Left ventricle myocardium inferior (tissue), 1 donor: ENCODE results near the gene PSEN1. TPM values are rescaled to one million over a fixed set of nuclear protein-coding genes. Genes with fewer than 3 reads are reported as not detected.

Source experiments
- DNase-seq: peaks from one replicate; pipeline ENCODE4 v3.0.0-alpha.2; 2020
- H3K27ac ChIP-seq: fragments of 200-600 bp; replicated peaks from 2 replicates; pipeline ENCODE4 v1.8.0; 2021
- H3K27me3 ChIP-seq: fragments of 200-600 bp; 2 replicates; pipeline ENCODE4 v1.8.0; 2021; ENCODE audit warnings: low read depth
- H3K36me3 ChIP-seq: fragments of 200-600 bp; 2 replicates; pipeline ENCODE4 v1.8.0; 2021
- H3K4me1 ChIP-seq: fragments of 200-600 bp; 2 replicates; pipeline ENCODE4 v1.8.0; 2021
- H3K4me3 ChIP-seq: fragments of 200-600 bp; 2 replicates; pipeline ENCODE4 v1.8.0; 2021; ENCODE audit warnings: mild to moderate bottlenecking, moderate library complexity
- H3K9me3 ChIP-seq: fragments of 200-600 bp; replicated peaks from 2 replicates; pipeline ENCODE4 v1.8.0; 2021
- intact Hi-C: fragments of 100-400 bp; cut with micrococcal nuclease; formaldehyde crosslinking; loops from one replicate; pipeline ENCODE4 v1.11.0; 2022
- total RNA-seq: library from RNA; stranded (reverse); fragmentation: NEBNext Ultra II Directional; extraction: Animal tissue kit (Norgen Biotek cat#: 25700); gene quantifications from one replicate; pipeline ENCODE4 v1.2.1, GENCODE V29; 2021
- TF ChIP-seq, protein P1 (sequence below): fragments of 200-600 bp; IDR thresholded peaks from 2 replicates; pipeline ENCODE4 v1.8.0; 2021; ENCODE audit warnings: antibody characterized with exemption, mild to moderate bottlenecking, borderline replicate concordance
- donor health status: DM: no; HTN: yes; CAD: no; lungs with severe emphysema.

Gene PSEN1
- total RNA-seq, 1 donor from 2014 or later: 25.2 TPM

DNA sequence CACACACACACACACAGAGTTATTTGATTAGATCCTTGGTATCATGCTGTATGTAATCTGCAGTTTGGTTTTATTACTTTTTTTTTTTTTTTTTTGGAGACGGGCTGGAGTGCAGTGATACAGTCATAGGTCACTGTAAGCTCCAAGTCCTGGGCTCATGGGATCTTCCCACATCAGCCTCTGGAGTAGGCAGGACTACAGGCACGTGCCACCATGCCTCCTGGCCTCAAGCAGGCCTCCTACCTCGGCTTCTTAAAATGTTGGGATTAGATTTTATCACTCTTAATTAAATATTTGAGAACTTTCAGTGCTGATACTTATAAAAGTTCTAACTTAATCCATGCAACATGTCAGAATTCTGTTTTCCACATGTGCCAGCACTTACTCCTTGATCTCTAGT is 31.3 kb upstream of the PSEN1 start:
- TF ChIP-seq, protein P1, sequence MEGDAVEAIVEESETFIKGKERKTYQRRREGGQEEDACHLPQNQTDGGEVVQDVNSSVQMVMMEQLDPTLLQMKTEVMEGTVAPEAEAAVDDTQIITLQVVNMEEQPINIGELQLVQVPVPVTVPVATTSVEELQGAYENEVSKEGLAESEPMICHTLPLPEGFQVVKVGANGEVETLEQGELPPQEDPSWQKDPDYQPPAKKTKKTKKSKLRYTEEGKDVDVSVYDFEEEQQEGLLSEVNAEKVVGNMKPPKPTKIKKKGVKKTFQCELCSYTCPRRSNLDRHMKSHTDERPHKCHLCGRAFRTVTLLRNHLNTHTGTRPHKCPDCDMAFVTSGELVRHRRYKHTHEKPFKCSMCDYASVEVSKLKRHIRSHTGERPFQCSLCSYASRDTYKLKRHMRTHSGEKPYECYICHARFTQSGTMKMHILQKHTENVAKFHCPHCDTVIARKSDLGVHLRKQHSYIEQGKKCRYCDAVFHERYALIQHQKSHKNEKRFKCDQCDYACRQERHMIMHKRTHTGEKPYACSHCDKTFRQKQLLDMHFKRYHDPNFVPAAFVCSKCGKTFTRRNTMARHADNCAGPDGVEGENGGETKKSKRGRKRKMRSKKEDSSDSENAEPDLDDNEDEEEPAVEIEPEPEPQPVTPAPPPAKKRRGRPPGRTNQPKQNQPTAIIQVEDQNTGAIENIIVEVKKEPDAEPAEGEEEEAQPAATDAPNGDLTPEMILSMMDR: no peak
- no peaks in the 10 kb centered on the region for H3K9me3 ChIP-seq
- DNase-seq: no peak
- no peak overlapping the region for H3K27ac ChIP-seq
- H3K4me3 ChIP-seq: no peak overlapping the region
- no peaks in the 10 kb centered on the region for H3K4me1 ChIP-seq
- H3K36me3 ChIP-seq: peaks cover 97% of the 10 kb centered on the region
- intact Hi-C loops: no loop called here
- no peaks in the 10 kb centered on the region for H3K27me3 ChIP-seq

DNA sequence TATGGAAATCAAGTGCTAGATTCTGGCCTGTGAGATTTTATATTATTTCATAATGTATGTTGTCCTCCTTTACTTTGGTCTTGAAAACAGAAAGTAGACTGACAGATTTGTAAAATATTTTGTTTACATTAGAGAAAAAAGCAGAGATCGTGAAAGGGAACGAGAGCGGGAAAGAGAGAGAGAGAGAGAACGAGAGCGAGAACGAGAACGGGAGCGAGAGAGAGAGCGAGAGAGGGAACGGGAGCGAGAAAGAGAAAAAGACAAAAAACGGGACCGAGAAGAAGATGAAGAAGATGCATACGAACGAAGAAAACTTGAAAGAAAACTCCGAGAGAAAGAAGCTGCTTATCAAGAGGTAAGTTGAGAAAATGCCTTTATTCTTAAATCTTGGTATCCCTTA is 30.6 kb upstream of the PSEN1 start:
- Histone ChIP-seq H3K36me3 (peaks cover 97% of the 10 kb centered on the region), H3K27me3 (no peaks in the 10 kb centered on the region), H3K4me3 (no peak overlapping the region), H3K27ac (no peak overlapping the region), H3K9me3 (no peaks in the 10 kb centered on the region), H3K4me1 (no peaks in the 10 kb centered on the region)
- DNase-seq: no peak
- intact Hi-C loops: no loop called here
- TF ChIP-seq, protein P1: no peak

DNA sequence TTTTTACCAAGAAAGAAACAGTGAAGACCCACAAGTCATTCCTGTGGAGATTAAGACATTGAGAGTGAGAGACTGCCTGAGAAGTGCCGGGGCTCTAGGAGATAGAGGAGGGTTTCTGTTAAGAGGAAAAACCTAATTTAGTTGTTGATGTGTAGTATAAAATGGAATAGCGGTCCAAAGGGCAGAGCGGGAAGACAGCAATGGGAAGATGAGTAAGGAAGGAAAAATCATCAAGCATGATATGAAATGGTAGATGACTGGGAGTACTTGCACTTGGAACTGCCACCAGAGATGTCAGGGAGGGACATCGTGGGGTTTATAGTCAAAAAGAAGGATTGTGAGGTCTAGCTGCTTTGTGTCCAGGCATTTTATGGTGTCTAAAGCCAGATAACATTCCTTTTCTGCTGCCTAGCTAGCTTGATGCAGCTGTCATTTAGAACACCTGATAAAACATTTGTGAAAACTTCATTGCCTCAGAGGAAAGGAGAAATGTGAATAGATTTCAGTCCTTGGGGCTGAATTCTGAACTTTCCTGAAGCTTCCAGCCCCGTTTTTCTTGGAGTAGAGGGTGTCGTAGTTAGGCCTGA is 20.1 kb upstream of the PSEN1 start:
- Histone ChIP-seq H3K27me3 (no peaks in the 10 kb centered on the region), H3K27ac (no peak overlapping the region), H3K4me3 (no peak overlapping the region), H3K4me1 (peaks cover 11% of the 10 kb centered on the region), H3K36me3 (peaks cover 88% of the 10 kb centered on the region), H3K9me3 (no peaks in the 10 kb centered on the region)
- DNase-seq: no peak
- intact Hi-C loops: no loop called here
- TF ChIP-seq, protein P1: no peak

GRCh38 chr14:73124180-73124894 is 12.0 kb upstream of the PSEN1 start:
- Histone ChIP-seq H3K9me3 (no peaks in the 10 kb centered on the region), H3K27ac (no peak overlapping the region), H3K27me3 (no peaks in the 10 kb centered on the region), H3K4me1 (no peaks in the 10 kb centered on the region), H3K4me3 (no peak overlapping the region), H3K36me3 (peaks cover 54% of the 10 kb centered on the region)
- intact Hi-C loops: no loop called here
- DNase-seq: no peak
- TF ChIP-seq, protein P1: no peak

DNA sequence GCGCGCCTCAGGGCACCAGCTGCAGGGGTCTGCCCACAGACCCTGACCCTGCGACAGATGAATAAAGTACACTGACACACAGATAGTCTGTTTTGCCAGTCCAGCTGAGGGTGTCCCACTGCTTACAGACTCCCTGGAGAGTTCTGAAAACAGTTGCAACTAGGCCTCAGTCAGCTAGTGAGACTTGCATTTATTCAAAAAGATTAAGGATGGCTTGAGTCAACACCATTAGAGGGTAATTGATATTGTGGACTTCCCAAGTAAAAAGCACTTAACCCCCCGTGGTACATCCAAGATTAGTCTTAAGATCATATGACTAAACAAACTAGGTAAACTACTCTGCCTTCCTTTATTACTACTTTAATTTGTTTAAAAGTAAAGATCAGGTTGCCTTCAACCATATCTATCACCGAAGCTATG is 11.1 kb upstream of the PSEN1 start:
- no peak overlapping the region for H3K4me3 ChIP-seq
- no peak for DNase-seq
- TF ChIP-seq, protein P1: no peak
- no peak overlapping the region for H3K27ac ChIP-seq
- intact Hi-C loops: no loop called here
- no peaks in the 10 kb centered on the region for H3K27me3 ChIP-seq
- H3K9me3 ChIP-seq: no peaks in the 10 kb centered on the region
- no peaks in the 10 kb centered on the region for H3K4me1 ChIP-seq
- peaks cover 45% of the 10 kb centered on the region for H3K36me3 ChIP-seq
